HG02642 (cell line): ENCODE data around the gene MMP24.

Experiments used
- ATAC-seq: cut with Tn5 transposase; IDR thresholded peaks from one replicate; pipeline ENCODE4 v1.9.1; 2021; ENCODE audit warnings: mild to moderate bottlenecking; ENCODE audit not compliant: unreplicated experiment, poor library complexity

The MMP24 gene

GRCh38 chr20:35290186-35290886 lies 63.8 kb downstream of the MMP24 start:
- no peak for ATAC-seq

GRCh38 chr20:35290887-35291417 lies 64.5 kb downstream of the MMP24 start:
- ATAC-seq: no peak

- ATAC-seq: no peak
These were observed 65.4 kb downstream of the MMP24 start, which contains the start of gene FAM83C for GRCh38 chr20:35291654-35292503. TSS of gene FAM83C (minus strand) at chr20:35292425. CDS start at chr20:35292304, 121 bp downstream.

GRCh38 chr20:35292504-35293285 lies 66.2 kb downstream of the MMP24 start:
- no peak for ATAC-seq

GRCh38 chr20:35293303-35294292 lies 67.1 kb downstream of the MMP24 start:
- no peak for ATAC-seq

- ATAC-seq: no peak
These were observed 67.8 kb downstream of the MMP24 start for GRCh38 chr20:35294293-35294685.

GRCh38 chr20:35295058-35295457 lies 68.6 kb downstream of the MMP24 start:
- no peak for ATAC-seq

GRCh38 chr20:35295674-35296073 lies 69.2 kb downstream of the MMP24 start:
- no peak for ATAC-seq

- no peak for ATAC-seq
These were observed 69.6 kb downstream of the MMP24 start for GRCh38 chr20:35296101-35296554.

GRCh38 chr20:35297155-35297554 lies 70.7 kb downstream of the MMP24 start:
- no peak for ATAC-seq

GRCh38 chr20:35297740-35298139 lies 71.2 kb downstream of the MMP24 start:
- no peak for ATAC-seq

- ATAC-seq: no peak
These were observed 71.8 kb downstream of the MMP24 start for GRCh38 chr20:35298264-35298663.

GRCh38 chr20:35299780-35300179 lies 73.3 kb downstream of the MMP24 start:
- no peak for ATAC-seq

GRCh38 chr20:35300469-35301262 lies 74.2 kb downstream of the MMP24 start:
- no peak for ATAC-seq

- no peak for ATAC-seq
These were observed 74.9 kb downstream of the MMP24 start for GRCh38 chr20:35301426-35301825.

- ATAC-seq: no peak
These were observed 76.2 kb downstream of the MMP24 start for GRCh38 chr20:35302421-35303335.

- ATAC-seq: peak; percentile 7
These were observed 76.9 kb downstream of the MMP24 start for GRCh38 chr20:35303382-35303734.
